ENCODE measurements around the gene ARHGEF40.

ARHGEF40 gene

GRCh38 chr14:21099596-21099985 lies 29.5 kb downstream of the ARHGEF40 start:
- DNase-seq, result no peak

- no peak for DNase-seq
Observed at GRCh38 chr14:21100931-21101330, 30.8 kb downstream of the ARHGEF40 start, which contains the start of gene TMEM253. Gene TMEM253 (plus strand): TSS chr14:21101066. CDS start chr14:21101344, 278 bp downstream.

- DNase-seq, result no peak
Observed at GRCh38 chr14:21101802-21102413, 31.8 kb downstream of the ARHGEF40 start.

GRCh38 chr14:21102521-21103410 lies 32.7 kb downstream of the ARHGEF40 start:
- DNase-seq, result no peak

DNA sequence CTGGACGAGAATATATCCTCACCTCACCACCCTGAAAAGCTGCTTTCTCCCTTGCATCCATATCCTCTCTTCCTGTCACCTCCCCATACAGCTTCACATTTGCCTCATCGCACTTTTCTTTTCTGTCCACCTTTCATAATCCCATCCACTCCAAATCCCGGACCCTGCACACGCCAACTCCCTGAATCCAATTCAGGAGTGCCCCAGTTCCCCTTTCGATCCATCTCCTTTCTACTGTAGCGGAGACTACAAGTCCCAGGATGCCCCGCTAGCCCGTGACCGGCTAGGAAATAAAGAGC lies 33.3 kb downstream of the ARHGEF40 start:
- no peak for DNase-seq

- DNase-seq, result peak; percentile 96
Observed at GRCh38 chr14:21103710-21104447, 33.8 kb downstream of the ARHGEF40 start.

GRCh38 chr14:21104448-21105060 lies 34.5 kb downstream of the ARHGEF40 start:
- peak; percentile 79 for DNase-seq

DNA sequence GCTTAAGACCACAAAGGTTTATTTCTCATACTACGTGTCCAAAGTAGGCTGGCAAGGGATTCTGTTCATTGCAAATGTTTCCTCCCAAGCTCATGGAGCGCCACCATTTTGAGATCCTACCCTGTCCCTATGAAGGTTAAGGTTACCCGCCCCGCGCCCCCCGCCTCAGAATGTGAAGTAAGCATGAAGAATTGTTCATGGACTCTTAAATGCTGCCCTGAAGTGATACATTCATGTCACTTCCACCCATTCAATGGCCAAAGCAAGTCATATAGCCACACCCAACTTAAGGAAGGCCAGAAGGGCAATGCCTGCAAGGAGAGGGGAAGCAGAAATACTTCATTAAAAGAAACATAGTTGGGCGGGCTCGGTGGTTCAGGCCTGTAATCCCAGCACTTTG lies 35.0 kb downstream of the ARHGEF40 start:
- no peak for DNase-seq

GRCh38 chr14:21106176-21106497 lies 36.0 kb downstream of the ARHGEF40 start:
- peak; percentile 32 for DNase-seq

GRCh38 chr14:21106498-21107282 lies 36.6 kb downstream of the ARHGEF40 start:
- peak; percentile 69 for DNase-seq

DNA sequence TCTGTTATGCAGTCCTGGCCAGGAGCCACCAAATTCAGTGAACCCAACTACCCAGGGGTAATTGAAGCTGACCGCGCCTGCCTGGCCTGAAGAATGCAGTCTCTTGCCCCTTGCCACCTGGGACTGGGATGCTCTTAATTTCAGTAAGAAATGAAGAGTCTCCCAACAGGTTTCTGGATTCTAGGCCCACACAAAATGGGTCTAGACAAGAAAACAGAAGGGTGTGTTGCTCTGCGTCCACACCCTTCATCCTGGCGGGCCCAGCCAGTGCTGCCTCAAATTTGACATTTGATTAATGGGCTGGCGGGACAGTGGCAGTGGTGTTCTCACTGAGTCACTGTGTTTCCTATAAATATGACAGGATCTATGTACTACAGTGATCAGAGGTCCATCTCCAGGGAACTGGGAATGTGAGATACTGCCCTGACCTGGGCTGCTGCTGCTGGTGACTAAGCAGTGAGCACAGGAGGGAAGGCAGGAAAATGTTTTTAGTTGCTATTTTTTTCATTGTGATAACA lies 37.2 kb downstream of the ARHGEF40 start:
- peak; percentile 49 for DNase-seq

GRCh38 chr14:21108791-21109190 lies 38.7 kb downstream of the ARHGEF40 start:
- no peak for DNase-seq

DNA sequence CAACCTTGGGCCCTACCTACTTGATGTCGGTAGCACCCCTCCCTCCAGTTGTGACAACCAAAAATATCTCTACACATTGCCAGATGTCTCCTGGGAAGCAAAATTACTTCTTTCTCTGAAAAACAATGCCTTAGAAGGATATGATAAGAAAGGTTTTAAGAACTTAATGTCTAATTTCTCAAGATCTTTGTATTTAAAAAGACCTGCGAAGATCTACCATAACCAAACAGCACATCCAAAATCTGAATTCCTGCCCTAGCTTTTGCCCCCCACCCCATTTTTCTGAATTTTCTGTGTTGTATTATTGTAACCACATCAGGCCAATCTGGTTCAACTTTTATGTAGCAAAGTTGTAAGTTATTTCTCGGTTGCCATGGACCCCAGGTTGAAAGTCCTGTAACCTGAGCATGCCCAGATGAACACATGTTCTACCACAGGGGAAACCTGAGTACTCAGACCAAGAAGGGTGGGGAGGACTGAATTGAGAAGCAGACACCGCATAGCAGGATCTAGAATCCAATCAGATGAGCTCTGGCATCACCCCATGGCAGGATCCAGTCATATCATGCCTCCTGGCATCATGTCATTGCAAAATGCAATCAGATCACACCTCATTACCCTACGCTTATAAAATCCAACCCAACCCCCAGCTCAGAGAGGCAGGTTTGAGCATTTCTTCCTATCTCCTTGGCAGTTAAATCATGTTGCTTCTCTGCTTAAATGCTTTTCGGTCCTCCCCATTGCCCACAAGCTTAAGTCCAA lies 39.5 kb downstream of the ARHGEF40 start:
- DNase-seq, result no peak

DNA sequence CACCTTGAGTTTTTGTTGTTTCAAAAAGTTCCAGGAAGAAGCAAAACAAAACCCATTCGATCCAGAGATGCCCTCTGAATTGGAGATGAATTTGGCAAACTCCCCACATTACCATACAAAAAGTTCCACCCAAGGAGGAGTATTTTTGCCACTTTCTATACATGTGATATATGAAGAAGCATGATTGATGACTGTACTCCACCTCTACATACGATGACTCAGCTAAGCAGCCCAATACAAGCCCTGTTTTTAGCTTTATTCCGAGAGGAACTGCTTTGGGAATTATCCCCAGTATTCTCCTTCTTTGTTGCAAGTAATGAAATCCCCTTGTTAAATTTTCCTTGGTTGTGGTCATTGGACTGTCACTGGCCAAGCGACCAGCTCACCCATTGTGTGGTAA lies 42.2 kb downstream of the ARHGEF40 start:
- DNase-seq, result no peak

DNA sequence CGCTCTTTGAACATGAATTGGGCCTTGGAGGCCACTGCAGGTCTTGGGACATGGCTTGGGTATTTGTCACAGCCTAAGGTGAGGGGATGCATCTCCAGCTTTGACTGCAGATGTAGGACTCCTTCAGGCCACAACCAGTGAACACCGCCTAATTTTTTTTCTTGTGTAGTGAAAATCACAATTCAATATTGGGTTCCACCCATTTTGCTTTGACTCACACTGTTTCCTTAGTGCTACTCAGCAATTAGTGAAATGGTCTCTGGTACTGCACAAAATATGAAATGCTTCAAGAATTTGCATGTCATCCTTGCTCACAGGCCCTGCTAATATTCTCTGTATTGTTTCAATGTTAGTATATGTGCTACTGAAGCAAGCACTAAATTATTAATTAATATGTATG lies 43.3 kb downstream of the ARHGEF40 start:
- DNase-seq, result no peak

GRCh38 chr14:21118933-21119332 lies 48.8 kb downstream of the ARHGEF40 start:
- DNase-seq, result no peak

DNA sequence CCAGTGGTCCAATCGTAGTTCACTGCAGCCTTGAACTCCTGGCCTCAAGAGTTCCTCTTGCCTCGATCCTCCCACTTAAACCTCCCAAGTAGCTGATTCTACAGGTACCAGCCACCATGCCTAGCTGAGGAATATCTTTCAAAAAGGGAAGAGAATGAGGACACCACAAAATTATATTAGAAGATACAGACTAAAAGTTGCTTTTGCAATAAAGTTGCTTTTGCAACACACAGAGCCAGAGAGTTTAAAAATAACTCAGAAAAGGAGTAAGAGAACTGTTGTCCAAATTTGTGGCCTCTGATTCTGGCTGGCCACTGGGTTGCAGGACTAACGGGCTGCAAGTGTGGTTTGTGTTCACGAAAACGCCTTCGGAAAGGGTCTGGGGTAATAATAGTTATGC lies 50.6 kb downstream of the ARHGEF40 start:
- DNase-seq, result no peak

DNA sequence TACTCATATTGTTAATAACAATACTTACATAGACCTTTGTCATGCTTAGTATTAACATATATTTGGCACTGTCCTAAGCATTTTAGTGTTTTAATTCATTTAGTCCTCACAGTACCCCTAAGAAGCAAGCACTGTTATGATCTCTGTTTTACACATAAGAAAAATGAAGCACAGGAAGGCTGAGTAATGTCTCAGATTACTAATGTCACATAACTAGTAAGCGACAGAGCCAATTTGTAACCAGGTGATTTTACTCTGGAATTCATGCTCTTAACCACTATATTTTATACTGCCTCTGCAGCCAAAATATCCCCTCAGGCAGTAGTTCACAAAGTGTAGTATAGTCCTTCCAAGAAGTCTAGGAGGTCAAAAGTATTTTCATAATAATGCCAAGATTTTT lies 51.0 kb downstream of the ARHGEF40 start:
- no peak for DNase-seq

- DNase-seq, result no peak
Observed at GRCh38 chr14:21123429-21123828, 53.3 kb downstream of the ARHGEF40 start.

DNA sequence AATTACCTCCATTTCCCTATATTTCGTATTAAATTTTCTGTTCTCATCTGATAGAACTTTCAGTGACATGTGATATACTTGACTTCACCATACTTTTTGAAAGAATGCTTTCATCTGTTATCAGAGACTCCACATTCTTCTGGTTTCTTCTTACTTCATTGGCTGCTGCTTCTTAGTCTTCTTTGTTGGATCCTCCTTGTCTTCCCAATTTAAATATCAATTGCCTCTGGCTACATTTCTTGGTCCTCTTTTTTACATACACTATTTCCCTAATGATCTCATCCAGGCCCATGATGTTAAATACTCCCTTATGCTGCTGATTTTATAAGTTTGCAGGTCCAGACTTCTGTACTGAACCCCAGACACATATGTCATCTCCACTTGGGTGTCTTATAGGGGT lies 63.8 kb downstream of the ARHGEF40 start:
- no peak for DNase-seq

DNA sequence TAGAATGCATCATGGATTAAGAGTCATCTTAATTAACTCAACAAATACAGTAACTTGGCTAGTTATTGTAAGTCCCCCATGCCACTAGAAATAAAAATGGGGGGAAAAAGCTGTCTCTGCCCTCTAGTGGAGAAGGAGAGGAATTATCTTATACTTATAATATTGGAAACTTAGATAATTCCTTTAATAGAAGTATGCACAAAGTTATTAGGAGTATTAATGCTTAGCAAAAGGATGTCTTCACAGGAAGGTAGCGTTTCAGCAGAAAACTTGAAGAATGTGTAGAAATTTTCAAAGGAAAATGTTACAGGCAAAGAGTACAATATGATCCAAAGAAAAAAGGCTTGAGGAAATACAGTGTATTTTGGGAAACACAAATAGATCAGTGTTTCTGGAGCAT lies 65.9 kb downstream of the ARHGEF40 start:
- DNase-seq, result peak; percentile 20
